Endothelial cell of umbilical vein (primary cell): Measurements from ENCODE around the gene RBM38.

Experiments
- CTCF ChIP-seq, 2 donors: IDR thresholded peaks; 1 replicate in 1 of 2; 2 replicates in 1 of 2; pipeline ENCODE4 v1.5.1; 2011; ENCODE audit warnings: low read length in 2 of 2, mild to moderate bottlenecking in 2 of 2, moderate library complexity in 2 of 2, control low read depth in 1 of 2, inconsistent platforms in 1 of 2, low read depth in 1 of 2; ENCODE audit not compliant: insufficient read depth in 1 of 2; ENCODE audit errors: extremely low read depth in 1 of 2
- FOS ChIP-seq: IDR thresholded peaks from 2 replicates; pipeline ENCODE4 v1.6.1; 2011; ENCODE audit warnings: mild to moderate bottlenecking, low read length, moderate library complexity, borderline replicate concordance; ENCODE audit not compliant: insufficient read depth
- POLR2A ChIP-seq: IDR thresholded peaks from 2 replicates; pipeline ENCODE4 v1.6.1; 2012; ENCODE audit warnings: low read depth, mild to moderate bottlenecking, control low read depth, low read length
- POLR2AphosphoS5 ChIP-seq: IDR thresholded peaks from 2 replicates; pipeline ENCODE4 v1.6.1; 2012; ENCODE audit warnings: low read depth, mild to moderate bottlenecking, control low read depth, low read length, moderate library complexity; ENCODE audit not compliant: insufficient read depth

GRCh38 chr20:57402206-57403125 is 11.3 kb downstream of the RBM38 start:
- no peak for TF ChIP-seq CTCF (IDR thresholded peaks at IDR 0.05; ENCODE audit: extremely low read depth in 1 of 2, insufficient read depth in 1 of 2, low read depth in 1 of 2, low read length in 2 of 2)
- TF ChIP-seq POLR2AphosphoS5, result no peak
- TF ChIP-seq FOS, result no peak
- no peak for TF ChIP-seq POLR2A
